HG02642 (cell line): Measurements from ENCODE around the gene TRMT112.

Experiments used
- ATAC-seq: cut with Tn5 transposase; IDR thresholded peaks from one replicate; pipeline ENCODE4 v1.9.1; 2021; ENCODE audit warnings: mild to moderate bottlenecking; ENCODE audit not compliant: unreplicated experiment, poor library complexity

TRMT112 gene

GRCh38 chr11:64296830-64297698 lies 20.3 kb downstream of the TRMT112 start:
- ATAC-seq = no peak

- ATAC-seq = no peak
Observed at GRCh38 chr11:64296236-64296635, 21.1 kb downstream of the TRMT112 start.

- ATAC-seq = no peak
Observed at GRCh38 chr11:64295760-64296159, 21.6 kb downstream of the TRMT112 start.

GRCh38 chr11:64294774-64295173 lies 22.6 kb downstream of the TRMT112 start:
- ATAC-seq = no peak

DNA sequence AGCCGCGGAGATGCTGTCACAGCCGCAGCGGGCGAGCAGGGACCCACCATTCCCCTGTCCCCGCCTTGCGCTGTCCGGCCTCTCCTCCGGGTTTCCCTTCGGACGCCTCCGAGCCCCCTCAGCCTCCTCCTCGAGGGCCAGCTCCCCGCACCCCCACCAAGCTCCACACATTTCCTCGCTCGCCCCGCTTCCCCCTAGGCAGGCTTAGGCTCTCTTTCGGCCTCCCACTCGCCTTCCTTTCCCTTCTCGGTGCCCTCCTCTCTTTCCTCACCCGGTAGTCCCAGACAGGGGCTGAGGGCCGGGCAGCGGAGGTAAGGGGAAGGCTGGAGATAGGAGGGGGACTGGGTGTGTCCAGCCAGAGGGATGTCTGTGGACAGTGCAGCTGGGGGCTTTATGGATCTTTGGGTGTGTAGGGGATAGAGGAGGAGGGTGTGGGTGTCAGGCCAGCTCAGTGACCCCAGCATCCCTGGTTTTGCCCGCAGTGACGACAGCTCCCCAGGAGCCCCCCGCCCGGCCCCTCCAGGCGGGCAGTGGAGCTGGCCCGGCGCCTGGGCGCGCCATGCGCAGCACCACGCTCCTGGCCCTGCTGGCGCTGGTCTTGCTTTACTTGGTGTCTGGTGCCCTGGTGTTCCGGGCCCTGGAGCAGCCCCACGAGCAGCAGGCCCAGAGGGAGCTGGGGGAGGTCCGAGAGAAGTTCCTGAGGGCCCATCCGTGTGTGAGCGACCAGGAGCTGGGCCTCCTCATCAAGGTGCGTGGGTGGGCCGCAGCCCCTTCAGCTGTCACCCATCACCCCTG lies 24.7 kb downstream of the TRMT112 start:
- no peak for ATAC-seq

- no peak for ATAC-seq
Observed at GRCh38 chr11:64291752-64292459, 25.5 kb downstream of the TRMT112 start.

DNA sequence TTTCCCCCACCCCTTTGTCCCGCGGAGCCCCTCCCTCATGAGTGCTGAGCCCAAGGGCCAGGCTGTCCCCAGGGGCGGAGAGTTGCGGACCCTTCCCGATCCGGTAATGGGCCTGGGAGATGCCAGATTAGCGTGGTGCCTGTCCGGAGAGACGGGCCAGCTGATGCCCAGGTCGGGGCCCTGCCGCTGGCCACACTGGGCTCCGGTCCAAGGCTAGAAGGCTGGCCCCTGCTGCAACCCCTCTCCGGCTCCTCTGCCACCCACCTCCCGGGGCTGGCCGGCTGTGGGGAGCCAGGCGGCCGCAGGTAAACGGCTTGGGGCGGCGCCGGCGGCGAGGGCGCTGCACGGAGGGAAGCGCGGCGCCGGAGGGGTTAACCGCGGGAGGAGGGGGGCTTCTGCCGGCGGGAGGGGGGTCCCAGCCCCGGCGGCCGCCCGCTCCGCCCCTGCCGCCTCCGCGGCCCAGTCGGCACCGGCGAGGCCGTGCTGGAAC lies 26.1 kb downstream of the TRMT112 start, which contains the start of gene KCNK4:
Gene KCNK4, plus strand, starts transcription at position 41 of the 490 bp plus-strand sequence. CDS start 1,717 bp downstream, outside the sequence.
- ATAC-seq = no peak

- ATAC-seq = no peak
Observed at GRCh38 chr11:64290352-64291261, 26.8 kb downstream of the TRMT112 start.

DNA sequence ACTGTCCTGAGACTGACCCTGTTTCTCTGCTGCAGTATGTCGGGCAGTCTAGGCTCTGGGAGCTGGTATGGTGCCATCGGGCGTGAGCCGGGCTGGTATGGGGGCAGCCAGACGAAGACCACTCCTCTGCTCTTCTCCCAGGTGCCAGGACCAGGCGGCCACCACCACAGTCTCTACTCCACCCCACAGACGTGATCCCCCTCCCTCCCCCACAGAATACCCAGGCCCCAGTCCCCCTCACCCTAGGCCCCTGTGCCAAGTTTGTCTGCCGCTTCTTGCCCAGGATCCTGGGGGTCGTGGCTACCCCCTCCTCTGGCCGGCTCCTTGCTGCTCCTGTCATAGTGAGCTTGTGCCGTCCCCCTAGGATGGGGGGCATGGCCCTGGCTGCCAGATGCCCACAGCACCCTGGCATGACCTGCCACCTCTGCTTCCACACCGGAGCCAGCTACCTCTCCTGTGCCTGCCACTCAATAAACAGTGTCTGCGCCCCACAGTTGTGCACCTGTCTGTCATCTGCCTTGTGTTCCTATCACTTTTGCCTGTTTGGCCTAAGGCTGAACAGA lies 28.3 kb downstream of the TRMT112 start:
- ATAC-seq = no peak

DNA sequence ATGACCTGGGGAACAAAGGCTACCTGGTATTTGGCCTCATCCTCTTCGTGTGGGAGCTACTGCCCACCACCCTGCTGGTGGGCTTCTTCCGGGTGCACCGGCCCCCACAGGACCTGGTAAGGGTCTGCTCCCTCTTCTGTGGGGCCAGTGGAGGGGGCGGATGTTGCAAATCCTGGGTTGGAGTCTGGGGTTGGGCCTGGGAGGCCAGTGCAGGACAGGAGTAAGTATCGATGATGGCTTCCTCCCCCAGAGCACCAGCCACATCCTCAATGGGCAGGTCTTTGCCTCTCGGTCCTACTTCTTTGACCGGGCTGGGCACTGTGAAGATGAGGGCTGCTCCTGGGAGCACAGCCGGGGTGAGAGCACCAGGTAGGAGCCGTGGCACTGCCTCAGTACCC lies 29.0 kb downstream of the TRMT112 start:
- ATAC-seq = no peak

DNA sequence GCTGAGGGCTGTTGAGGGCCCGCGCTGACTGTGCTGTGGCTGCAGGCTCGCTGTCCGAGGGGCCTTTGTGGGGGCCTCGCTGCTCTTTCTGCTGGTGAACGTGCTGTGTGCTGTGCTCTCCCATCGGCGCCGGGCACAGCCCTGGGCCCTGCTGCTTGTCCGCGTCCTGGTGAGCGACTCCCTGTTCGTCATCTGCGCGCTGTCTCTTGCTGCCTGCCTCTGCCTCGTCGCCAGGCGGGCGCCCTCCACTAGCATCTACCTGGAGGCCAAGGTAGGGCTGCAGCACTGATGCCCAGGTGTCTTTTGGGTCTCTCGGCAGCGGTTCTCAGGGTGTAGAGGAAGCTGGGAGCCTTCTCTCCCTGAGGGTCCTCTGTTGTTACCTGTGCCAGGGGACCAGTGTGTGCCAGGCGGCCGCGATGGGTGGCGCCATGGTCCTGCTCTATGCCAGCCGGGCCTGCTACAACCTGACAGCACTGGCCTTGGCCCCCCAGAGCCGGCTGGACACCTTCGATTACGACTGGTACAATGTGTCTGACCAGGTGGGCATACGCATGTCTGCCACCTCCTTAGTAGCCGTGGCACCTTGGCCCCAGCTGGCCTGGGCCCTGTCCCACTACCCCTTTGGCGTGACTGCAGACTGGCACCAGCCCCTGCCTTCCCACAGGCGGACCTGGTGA lies 29.5 kb downstream of the TRMT112 start:
- ATAC-seq = no peak

DNA sequence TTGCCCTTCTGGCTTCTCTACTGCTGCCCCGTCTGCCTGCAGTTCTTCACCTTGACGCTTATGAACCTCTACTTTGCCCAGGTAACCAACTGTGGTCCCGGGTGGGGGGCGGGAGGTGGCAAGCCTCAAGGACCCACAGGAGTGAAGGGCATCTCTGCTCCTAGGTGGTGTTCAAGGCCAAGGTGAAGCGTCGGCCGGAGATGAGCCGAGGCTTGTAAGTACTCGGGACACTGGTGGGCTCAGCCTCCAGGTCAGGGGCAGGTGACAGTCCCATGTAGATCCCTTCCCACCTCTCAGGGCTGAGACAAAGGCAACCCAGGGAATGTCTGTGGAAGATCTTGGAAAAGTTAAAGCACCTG lies 30.6 kb downstream of the TRMT112 start:
- no peak for ATAC-seq

DNA sequence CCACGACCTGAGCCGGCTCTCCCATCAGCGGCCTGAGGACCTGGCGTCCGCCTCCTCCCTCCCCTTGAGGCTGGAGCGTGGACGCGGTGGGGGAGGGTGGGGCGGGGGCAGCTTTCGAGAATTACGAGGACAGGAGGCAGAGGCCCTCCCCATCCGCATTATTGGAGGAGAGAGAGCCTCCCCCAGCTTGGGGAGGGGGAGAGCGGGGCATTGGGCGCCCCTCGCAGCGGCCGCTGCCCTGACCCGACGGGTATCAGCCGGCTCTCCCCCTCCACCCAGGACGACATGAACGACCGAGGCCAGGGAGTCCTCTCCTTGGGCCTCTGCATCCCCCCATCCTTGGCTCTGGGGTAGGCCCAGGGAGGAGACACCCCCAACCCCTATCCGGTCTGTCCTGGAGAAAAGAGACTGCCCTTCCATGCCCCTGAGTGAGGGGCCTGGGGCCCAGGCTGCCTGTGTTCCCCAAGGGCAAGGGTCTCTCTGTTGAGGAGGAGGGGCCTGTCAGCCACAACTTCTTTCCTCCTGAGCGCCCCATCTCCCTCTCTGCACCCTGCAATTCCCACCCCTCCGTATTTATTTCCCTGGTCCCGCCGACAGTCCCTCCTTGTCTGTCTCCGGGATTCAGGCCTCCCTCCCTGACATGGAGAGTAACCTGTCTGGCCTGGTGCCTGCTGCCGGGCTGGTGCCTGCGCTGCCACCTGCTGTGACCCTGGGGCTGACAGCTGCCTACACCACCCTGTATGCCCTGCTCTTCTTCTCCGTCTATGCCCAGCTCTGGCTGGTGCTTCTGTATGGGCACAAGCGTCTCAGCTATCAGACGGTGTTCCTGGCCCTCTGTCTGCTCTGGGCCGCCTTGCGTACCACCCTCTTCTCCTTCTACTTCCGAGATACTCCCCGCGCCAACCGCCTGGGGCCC lies 31.2 kb downstream of the TRMT112 start:
- ATAC-seq = peak; percentile 1

GRCh38 chr11:64284962-64285884 lies 32.1 kb downstream of the TRMT112 start, which contains the start of gene GPR137:
Gene GPR137 (plus strand): TSS chr11:64285848. CDS start chr11:64286525, 677 bp downstream.
- peak; percentile 64 for ATAC-seq

- peak; percentile 69 for ATAC-seq
Observed at GRCh38 chr11:64284048-64284961, 33.1 kb downstream of the TRMT112 start, which contains the start of gene BAD. Gene BAD (minus strand): TSS chr11:64284665. CDS start chr11:64284368, 297 bp downstream.
